Ascending aorta (tissue), 2 donors: Measurements from ENCODE around the gene MAPK10. TPM values are rescaled to one million over a fixed set of nuclear protein-coding genes. Genes with fewer than 3 reads are reported as not detected.

Source experiments
- DNase-seq, 2 donors: peaks; one replicate each; pipeline ENCODE4 v3.0.0-alpha.2; 2019; ENCODE audit warnings: low spot score in 2 of 2
- H3K27ac ChIP-seq, 2 donors: fragments of 200-600 bp; sonication (generic); one replicate each; pipeline ENCODE4 v1.5.1; 2016 to 2017; ENCODE audit warnings: mild to moderate bottlenecking in 1 of 2
- H3K27me3 ChIP-seq: fragments of 200-600 bp; sonication (generic); one replicate; pipeline ENCODE4 v1.5.1; 2017
- H3K36me3 ChIP-seq, 2 donors: fragments of 200-600 bp; sonication (generic); one replicate each; pipeline ENCODE4 v1.5.1; 2016
- H3K4me1 ChIP-seq, 2 donors: fragments of 200-600 bp; sonication (generic); one replicate each; pipeline ENCODE4 v1.5.1; 2016 to 2017; ENCODE audit warnings: mild to moderate bottlenecking in 1 of 2
- H3K4me3 ChIP-seq, 2 donors: fragments of 200-600 bp; sonication (generic); one replicate each; pipeline ENCODE4 v1.5.1; 2016 to 2017; ENCODE audit warnings: mild to moderate bottlenecking in 1 of 2
- H3K9me3 ChIP-seq, 2 donors: fragments of 200-600 bp; sonication (generic); one replicate each; pipeline ENCODE4 v1.5.1; 2016
- intact Hi-C: fragments of 100-400 bp; cut with DNase I; formaldehyde crosslinking; loops from one replicate; pipeline ENCODE4 v1.15.1; 2023
- total RNA-seq: library from RNA; depleted of rRNA; stranded (reverse); fragments of >200 nt; gene quantifications from one replicate; pipeline ENCODE4 v1.1.0, GENCODE V29; 2016
- TF ChIP-seq, protein P1 (sequence below), 3 experiments: fragments of 200-600 bp in 2 of 3; fragments of 450-650 bp in 1 of 3; sonication (generic) in 2 of 3; IDR thresholded peaks; one replicate each; pipeline ENCODE4 v1.5.1; 2016 to 2019; ENCODE audit warnings: antibody characterized with exemption in 3 of 3, mild to moderate bottlenecking in 1 of 3, moderate library complexity in 1 of 3

The MAPK10 gene
- total RNA-seq, 1 donor from 2014 or later = 9.3 TPM

DNA sequence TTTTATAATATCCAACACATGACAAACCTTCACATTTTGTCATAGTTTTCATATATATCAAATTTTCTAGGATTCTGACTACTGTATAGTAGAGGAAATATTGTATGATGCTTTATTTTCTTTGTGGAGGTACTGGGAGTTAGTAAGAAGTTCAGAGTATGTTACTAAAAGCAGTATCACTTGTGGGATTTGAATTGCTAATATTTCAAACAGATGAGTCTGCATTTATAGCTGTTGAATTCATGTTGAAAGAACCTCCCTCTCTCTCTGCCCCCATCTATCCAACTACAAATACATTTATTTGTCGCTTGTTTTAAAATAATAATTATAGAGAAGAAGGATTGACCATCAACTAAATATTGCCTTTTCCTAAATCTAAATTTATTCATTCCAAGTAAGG, 29.8 kb upstream of the MAPK10 start:
- DNase-seq = no peak
- TF ChIP-seq, protein P1, sequence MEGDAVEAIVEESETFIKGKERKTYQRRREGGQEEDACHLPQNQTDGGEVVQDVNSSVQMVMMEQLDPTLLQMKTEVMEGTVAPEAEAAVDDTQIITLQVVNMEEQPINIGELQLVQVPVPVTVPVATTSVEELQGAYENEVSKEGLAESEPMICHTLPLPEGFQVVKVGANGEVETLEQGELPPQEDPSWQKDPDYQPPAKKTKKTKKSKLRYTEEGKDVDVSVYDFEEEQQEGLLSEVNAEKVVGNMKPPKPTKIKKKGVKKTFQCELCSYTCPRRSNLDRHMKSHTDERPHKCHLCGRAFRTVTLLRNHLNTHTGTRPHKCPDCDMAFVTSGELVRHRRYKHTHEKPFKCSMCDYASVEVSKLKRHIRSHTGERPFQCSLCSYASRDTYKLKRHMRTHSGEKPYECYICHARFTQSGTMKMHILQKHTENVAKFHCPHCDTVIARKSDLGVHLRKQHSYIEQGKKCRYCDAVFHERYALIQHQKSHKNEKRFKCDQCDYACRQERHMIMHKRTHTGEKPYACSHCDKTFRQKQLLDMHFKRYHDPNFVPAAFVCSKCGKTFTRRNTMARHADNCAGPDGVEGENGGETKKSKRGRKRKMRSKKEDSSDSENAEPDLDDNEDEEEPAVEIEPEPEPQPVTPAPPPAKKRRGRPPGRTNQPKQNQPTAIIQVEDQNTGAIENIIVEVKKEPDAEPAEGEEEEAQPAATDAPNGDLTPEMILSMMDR (IDR thresholded peaks at IDR 0.05) = no peak
- Histone ChIP-seq H3K4me3 (no peak overlapping the region), H3K36me3 (no peaks in the 10 kb centered on the region), H3K4me1 (no peaks in the 10 kb centered on the region), H3K9me3 (no peaks in the 10 kb centered on the region), H3K27me3 (no peaks in the 10 kb centered on the region), H3K27ac (no peak overlapping the region)
- intact Hi-C loops = no loop called here

DNA sequence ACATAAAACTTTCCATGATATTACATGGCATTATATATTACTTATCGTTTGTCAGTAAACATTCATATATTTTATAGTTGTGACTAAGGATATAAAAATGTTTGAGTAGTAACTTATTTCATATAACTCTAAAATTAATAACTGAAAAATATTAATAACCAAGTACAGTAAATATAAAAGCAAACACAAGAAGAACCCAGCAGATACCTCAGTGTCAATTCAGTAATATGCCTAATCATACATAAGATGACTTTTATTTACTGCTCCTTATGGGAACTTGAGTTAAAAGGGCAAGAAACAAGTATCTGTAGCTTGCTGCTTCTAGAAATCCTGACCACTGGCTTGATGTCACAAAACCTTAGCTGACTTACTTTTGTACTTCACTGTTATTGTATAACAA, 28.4 kb upstream of the MAPK10 start:
- TF ChIP-seq, protein P1 (IDR thresholded peaks at IDR 0.05) = no peak
- Histone ChIP-seq H3K9me3 (no peaks in the 10 kb centered on the region), H3K27me3 (no peaks in the 10 kb centered on the region), H3K4me3 (no peak overlapping the region), H3K4me1 (no peaks in the 10 kb centered on the region), H3K36me3 (no peaks in the 10 kb centered on the region), H3K27ac (no peak overlapping the region)
- no peak for DNase-seq
- intact Hi-C loops = no loop called here

DNA sequence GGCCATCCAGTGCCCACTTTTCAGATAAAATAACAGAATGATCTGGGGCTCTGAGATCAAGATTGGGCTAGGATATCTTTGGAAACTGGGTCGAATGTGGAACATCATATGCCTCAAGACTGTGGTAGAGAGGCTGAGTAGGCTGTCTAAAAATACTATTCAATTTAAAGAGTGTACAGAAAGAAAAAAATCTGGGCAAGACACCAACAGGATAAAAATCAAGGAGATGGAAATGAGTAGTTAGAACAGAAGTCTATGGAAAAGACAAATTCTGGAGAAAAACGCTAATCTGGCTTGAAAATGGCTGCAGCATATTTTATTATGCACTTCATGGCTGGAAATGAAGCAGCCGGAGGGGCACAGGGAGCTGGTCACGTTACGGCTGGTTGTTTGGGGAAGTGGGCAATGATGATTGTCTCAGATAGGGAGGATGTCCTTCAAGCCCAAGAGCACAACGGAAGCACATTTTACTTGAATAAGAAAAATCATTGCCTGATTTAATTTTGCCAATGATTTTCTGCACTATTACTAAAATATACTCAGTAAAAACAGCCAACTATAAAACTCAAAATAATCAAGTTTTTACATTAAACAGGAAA, 27.1 kb upstream of the MAPK10 start:
- Histone ChIP-seq H3K27ac (no peak overlapping the region), H3K4me3 (no peak overlapping the region), H3K4me1 (no peaks in the 10 kb centered on the region), H3K36me3 (no peaks in the 10 kb centered on the region), H3K27me3 (no peaks in the 10 kb centered on the region), H3K9me3 (no peaks in the 10 kb centered on the region)
- intact Hi-C loops = no loop called here
- DNase-seq = no peak
- TF ChIP-seq, protein P1 (IDR thresholded peaks at IDR 0.05) = no peak

DNA sequence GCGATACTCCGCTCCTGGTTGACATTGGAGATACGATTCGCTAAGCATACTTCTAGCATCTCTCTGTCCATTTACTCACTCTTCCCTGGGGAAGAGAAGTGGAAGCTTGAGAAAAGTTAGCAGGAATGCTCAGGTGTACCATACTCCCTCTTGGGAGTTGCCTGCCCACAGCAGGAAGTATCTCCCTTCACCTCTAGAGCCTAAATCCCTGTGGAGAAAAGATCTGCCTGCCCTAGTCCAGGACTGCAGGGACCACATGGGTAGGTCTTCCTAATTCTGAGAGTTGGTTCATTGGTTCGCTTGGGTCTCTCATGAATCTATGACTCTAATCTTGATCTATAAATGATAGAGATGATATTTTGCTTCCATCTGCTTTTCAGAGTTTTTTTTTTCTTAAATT, 26.3 kb upstream of the MAPK10 start:
- H3K36me3 ChIP-seq = no peaks in the 10 kb centered on the region
- no peak overlapping the region for H3K27ac ChIP-seq
- TF ChIP-seq, protein P1 (IDR thresholded peaks at IDR 0.05) = no peak
- no peaks in the 10 kb centered on the region for H3K4me1 ChIP-seq
- no peaks in the 10 kb centered on the region for H3K27me3 ChIP-seq
- H3K4me3 ChIP-seq = no peak overlapping the region
- intact Hi-C loops = no loop called here
- no peaks in the 10 kb centered on the region for H3K9me3 ChIP-seq
- DNase-seq = no peak

DNA sequence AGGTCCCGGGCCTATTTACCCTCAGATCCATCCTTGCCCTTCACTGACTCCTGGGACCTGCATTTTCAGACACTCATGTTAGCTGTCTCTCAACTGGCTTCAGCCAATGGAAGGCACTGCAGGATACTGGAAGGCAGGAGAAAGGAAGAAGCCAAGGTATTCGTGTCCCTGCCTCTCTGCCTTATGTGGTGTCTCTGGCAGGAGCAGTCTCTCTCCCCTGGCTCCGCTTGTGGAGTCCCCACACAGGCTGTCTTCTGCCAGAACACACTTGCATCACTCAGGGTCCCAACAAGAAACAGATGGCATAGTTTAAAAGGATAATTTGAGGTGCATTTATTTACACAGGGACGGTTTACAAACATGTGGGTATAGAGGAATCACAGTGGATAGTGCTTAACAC, 21.6 kb upstream of the MAPK10 start:
- Histone ChIP-seq H3K4me3 (no peak overlapping the region), H3K27ac (no peak overlapping the region), H3K4me1 (no peaks in the 10 kb centered on the region), H3K9me3 (no peaks in the 10 kb centered on the region), H3K27me3 (no peaks in the 10 kb centered on the region), H3K36me3 (no peaks in the 10 kb centered on the region)
- intact Hi-C loops = no loop called here
- TF ChIP-seq, protein P1 (IDR thresholded peaks at IDR 0.05) = no peak
- no peak for DNase-seq

DNA sequence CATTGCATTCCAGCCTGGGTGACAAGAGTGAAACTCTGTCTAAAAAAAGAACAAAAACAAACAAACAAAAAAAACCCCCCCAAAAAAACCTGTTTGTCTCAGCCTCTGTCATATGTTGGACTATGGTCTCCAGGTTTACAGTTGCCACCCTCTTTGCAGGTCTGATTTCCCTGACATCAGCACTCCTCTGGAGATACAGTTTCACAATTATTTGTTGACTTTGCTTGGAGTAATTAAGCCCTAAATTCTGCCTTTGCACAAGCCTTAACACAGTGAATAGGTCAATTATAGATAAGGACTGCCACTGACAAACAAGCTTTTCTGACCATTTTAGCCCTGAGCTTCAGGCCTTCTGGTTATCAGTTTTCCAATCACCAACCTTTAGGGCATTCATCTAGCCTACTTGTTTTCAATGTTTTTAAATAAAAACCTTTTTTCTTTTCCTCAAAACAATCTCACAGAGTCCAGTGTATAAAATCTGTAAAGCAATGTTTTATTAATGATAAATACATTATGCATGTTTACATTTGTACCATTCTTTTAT, 20.4 kb upstream of the MAPK10 start:
- intact Hi-C loops = no loop called here
- Histone ChIP-seq H3K4me3 (no peak overlapping the region), H3K4me1 (no peaks in the 10 kb centered on the region), H3K36me3 (no peaks in the 10 kb centered on the region), H3K27me3 (no peaks in the 10 kb centered on the region), H3K27ac (no peak overlapping the region), H3K9me3 (no peaks in the 10 kb centered on the region)
- DNase-seq = no peak
- TF ChIP-seq, protein P1 (IDR thresholded peaks at IDR 0.05) = no peak
